Kidney glomerular epithelial cell (primary cell): ENCODE data around the gene OSM.

Source experiments
- DNase-seq: peaks from one replicate; lab custom pipeline; 2025; lab: John Stamatoyannopoulos, UW

The OSM gene

DNA sequence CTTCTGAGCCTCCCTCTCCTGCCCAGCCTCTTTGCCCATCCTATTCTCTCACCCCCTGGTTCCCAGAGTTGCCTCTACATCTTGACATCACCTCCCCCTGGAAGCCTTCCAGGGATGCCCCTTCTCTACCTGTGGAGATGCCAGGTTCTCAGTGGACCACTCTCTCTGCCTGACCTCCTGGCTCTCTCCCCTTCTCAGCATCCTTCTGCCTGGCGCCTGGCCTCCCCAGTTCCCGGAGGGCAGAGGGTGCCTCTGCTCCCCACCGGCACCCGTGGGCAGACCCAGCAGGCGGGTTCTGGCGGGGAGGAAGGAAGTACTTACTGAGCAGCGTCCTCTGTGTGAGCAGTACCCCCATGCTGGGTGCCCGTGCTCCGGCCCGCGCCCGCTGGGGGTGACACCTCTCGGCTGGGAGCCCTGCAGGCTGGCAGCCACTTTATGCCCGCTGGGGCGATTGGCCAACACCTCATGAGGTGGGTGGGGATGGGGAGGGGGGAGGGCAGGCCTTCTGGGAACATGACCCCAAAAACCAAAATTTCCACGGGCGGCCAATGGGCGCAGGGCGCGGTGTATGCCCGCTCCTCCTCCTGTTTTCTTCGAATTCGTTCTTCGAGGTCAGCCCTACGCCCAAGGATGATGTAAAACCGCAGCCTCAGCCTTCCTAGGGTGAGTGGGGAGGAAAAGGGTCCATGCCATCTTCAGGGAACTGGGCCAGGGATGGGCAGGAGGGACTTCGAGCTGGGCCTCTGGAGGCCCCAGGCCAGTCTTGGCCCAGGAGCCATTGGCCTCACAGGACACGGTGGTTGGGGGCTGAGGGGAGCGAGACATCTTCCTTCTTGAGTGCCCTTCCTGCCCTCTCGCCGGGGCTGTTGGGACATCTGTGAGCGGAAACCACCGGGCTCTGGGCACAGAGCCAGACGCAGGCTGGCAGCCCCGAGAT, at the start of gene OSM:
TSS of gene OSM (minus strand) at position 407 of the 937 bp plus-strand sequence. CDS start at position 355, 52 bp downstream.
- no peak for DNase-seq

- DNase-seq = no peak
Observed at GRCh38 chr22:30315962-30316576, 49.4 kb upstream of the OSM start.

DNA sequence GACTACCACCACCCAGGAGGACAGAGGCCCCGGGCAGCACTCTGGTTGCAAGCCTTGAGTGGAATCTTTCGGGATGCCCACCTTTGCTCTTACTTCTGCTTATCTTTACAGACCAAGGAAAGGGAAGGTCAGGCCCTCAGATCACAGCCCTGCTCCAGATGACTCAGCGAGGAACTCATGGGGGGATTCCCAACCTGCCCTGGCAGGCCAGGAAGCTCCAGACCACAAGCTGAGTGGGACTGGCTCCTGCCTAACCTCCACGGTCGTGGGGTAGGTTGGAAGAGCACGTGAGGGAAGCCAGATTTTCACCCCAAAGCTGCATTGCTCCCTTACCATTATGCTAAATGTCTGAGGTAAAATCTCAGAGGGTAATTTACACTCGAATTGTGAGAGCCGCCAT, 48.3 kb upstream of the OSM start:
- no peak for DNase-seq

DNA sequence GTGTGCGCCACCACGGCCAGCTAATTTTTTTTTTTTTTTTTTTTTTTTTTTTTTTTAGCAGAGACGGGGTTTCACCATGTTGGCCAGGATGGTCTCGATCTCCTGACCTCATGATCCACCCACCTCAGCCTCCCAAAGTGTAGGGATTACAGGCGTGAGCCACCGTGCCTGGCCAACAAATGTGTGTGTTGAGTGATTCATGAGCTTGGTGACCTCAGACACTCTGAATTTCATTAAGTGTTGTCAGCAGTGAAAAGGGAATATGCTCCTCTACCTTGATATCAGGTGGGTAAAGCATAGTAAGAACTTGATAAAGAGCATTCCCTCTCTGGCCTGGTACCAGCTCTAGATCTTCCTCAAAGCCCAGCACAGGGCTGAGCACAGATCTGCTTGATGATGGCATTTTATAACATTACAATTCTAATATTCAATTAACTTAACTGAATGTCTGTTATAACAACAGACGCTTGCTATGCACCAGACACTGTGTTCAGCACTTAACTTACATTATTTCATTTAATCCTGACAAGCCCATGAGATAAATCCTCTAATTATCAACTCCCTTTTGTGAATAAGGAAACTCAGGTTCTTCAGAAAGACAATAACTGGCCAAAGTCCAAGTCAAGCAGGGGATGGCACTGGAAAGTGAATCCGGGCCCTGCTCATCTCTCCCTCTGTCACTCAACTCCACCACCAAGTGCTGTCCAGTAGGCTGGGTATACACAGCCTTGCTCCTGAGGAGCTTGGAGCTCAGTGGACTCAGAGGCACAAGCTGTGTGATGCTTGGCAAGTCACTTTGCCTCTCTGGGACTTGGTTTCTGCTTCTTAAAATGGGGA, 47.1 kb upstream of the OSM start:
- DNase-seq = peak; percentile 21

- peak; percentile 83 for DNase-seq
Observed at GRCh38 chr22:30312053-30312452, 45.4 kb upstream of the OSM start.

GRCh38 chr22:30310881-30311771, 44.5 kb upstream of the OSM start:
- DNase-seq = peak; percentile 95

DNA sequence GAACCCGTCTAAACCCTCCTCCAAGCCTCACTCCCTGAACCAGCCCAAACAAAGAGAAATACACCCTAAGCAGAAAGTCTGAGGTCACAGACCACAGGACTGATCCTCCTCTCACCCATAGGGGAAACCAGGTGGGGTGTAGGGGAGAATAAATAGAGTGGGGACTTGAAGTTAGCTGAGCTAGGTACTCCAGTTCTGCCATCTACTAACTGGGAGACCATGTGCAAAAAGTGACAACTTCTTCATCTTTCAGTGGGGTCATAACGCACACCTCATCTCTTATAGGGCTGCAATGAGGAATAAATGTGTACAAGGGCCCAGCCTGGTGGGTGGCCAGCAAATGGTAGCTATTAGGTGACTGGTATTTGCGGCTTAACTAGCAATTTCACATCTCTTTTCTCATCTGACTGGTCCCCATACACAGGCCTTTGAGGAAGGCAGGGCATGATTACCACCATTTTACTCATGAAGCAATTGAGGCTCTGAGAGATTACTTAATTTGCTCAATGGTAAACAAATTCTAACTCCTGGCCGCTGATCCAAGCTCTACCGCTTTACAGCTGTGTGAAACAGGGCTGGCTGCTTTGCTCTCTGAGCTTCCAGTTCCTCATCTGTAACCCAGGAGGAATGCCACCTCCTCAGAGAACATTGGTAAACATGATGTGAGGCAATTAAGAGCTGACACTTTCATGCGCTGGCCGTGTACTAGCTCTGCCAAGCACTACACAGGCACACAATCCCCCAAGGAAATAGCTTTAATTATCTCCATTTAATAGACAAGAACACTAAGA, 43.5 kb upstream of the OSM start:
- DNase-seq = peak; percentile 65

GRCh38 chr22:30308518-30309230, 42.0 kb upstream of the OSM start:
- no peak for DNase-seq

DNA sequence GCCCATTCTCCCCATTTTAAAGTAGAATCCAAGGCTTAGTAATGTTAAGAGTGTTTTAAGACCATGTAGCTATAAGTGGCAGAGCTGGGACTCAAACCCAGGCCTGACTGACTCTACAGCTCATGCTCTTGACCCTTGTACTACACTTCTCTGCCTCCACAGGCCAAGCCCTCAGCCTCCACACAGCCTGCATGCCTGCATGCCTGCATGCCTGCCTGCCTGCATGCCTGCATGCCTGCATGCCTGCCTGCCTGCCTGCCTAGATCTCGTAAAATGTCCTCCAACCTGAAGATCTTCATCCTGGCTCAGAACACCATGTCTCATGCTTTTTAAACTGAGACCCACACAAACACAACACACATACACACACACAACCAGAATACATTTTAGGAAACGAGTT, 41.4 kb upstream of the OSM start:
- DNase-seq = no peak

- DNase-seq = no peak
Observed at GRCh38 chr22:30307041-30307574, 40.5 kb upstream of the OSM start.

- no peak for DNase-seq
Observed at GRCh38 chr22:30306627-30307011, 40.0 kb upstream of the OSM start.

- DNase-seq = no peak
Observed at GRCh38 chr22:30305906-30306626, 39.4 kb upstream of the OSM start.

DNA sequence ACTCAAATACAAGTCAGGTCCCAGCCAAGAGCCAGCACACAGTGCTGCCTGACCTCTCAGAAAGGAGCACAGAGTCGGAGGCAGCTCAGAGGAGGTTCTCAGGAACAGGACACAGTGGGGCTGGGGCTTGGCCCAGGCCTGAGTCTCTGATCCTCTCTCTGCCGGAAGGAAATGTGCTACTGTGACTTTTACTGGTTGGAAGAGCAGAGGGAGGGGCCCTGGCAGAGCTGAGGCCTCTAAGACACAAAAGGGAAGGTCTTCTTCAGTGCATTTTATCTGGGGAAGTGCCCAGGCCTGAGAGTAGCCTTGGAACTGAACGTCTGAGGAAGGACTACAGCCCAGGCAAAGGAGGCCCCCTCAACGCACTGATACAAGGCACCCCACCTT, 38.9 kb upstream of the OSM start:
- no peak for DNase-seq

- DNase-seq = no peak
Observed at GRCh38 chr22:30304495-30305244, 38.0 kb upstream of the OSM start.

GRCh38 chr22:30302810-30303138, 36.1 kb upstream of the OSM start:
- no peak for DNase-seq

DNA sequence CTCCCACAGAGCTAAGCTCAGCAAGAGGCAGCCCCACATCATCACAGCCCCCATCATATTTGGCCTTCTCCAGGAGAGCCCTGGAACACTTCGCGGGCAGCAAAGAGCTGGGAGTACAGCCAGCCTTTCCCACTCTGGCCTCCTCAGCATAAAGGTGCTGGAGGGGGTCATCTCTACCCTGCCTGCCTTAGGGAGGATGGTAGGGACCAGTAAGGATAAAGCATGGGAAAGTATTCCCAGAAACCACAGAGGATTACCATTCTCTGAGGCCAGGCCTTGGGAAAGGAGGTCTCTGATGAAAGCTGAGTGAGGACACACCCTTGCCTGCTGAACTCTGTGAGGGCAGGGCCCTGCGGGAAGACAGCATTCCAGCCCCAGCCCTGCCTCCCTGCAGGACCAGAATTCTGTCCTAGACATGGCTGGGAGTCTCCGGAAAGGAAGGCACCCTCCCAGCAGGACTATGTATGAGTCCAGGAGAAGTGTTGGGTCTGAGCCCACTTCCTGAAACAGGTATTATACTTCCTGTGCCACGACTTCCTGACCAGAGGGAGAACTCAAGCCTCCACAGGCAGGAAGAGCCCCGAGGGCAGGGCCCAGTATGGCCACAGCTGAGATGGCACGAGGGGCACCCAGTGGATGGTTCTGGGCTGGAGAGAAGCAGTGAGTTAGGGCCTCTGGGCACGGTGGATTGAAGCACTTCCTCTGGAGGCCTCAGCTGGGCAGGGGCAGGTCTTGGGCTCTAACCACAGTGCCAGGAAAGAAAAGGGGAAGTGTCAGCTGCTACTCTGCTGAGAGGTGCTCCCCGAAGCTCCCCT, 35.6 kb upstream of the OSM start:
- no peak for DNase-seq

DNA sequence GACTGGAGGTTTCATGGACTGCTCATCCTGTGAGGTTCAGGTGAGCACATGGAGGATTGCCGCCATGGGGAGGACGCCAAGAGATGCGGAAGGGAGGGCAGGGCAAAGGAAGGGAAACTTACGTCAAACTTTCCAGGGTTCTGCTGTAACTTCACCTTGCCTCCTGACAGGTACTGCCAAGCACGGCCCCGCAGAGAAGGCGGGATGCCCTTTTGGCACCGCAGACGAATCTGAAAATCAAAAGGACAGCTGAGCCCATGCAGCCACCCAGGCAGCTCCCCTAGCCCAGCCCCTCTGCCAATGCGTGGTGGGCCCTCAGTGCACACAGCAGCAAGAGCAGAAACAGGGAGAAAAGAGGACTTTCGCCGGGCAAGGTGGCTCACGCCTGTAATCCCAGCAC, 32.7 kb upstream of the OSM start:
- no peak for DNase-seq
